A549 (cell line): ENCODE measurements around the gene VPS37D. TPM values are rescaled to one million over a fixed set of nuclear protein-coding genes. Genes with fewer than 3 reads are reported as not detected.

Experiments used
- ATAC-seq, 2 experiments: fragments of 200-7000 bp in 1 of 2; fragments of >200 bp in 1 of 2; cut with Nextera tagmentation in 1 of 2; cut with Tn5 transposase in 1 of 2; 3 replicates each; pipeline versions ENCODE4 v1.8.0 to v1.9.1; 2018 to 2020; ENCODE audit warnings: mild to moderate bottlenecking in 1 of 2, moderate library complexity in 1 of 2
- CTCF ChIA-PET: fragments of 300-600 bp; sonication (Branson Sonifier 250); formaldehyde crosslinking; extraction: SDS; loops from one replicate; lab custom pipeline; 2021; ENCODE audit warnings: antibody characterized with exemption, inconsistent platforms; lab: Yijun Ruan, JAX
- POLR2A ChIA-PET: fragments of 350-600 bp; formaldehyde crosslinking; extraction: SDS; loops from one replicate; lab custom pipeline; 2021; ENCODE audit warnings: antibody characterized with exemption, inconsistent platforms; lab: Yijun Ruan, JAX
- DNase-seq, 2 experiments: peaks; one replicate each; pipeline versions ENCODE4 v3.0.0 to v3.0.0-alpha.2; 2011 to 2016; ENCODE audit warnings: low read depth in 1 of 2, low spot score in 1 of 2
- FAIRE-seq: peaks from 2 replicates; lab custom pipeline; 2011; peaks lifted over from hg19 to GRCh38; lab: Jason Lieb, UNC
- H3K27ac ChIP-seq, 2 experiments: fragments of >200 bp; sonication (Bioruptor Twin); formaldehyde crosslinking; 3 replicates each; pipeline ENCODE4 v1.5.1; 2016 to 2017
- H3K4me1 ChIP-seq: fragments of >200 bp; sonication (Bioruptor Twin); formaldehyde crosslinking; 3 replicates; pipeline ENCODE4 v1.6.1; 2016
- H3K4me2 ChIP-seq: fragments of >200 bp; sonication (Bioruptor Twin); formaldehyde crosslinking; 3 replicates; pipeline ENCODE4 v1.6.1; 2016
- H3K4me3 ChIP-seq: fragments of >200 bp; sonication (Bioruptor Twin); formaldehyde crosslinking; 3 replicates; pipeline ENCODE4 v1.5.1; 2016
- H3K9me3 ChIP-seq: fragments of >200 bp; sonication (Bioruptor Twin); formaldehyde crosslinking; 3 replicates; pipeline ENCODE4 v1.6.1; 2016
- BHLHE40 ChIP-seq: IDR thresholded peaks from 2 replicates; pipeline ENCODE4 v1.6.1; 2012; ENCODE audit warnings: low read depth, low read length, inconsistent platforms
- CBX2 ChIP-seq: fragments of 200-600 bp; sonication (generic); IDR thresholded peaks from 2 replicates; pipeline ENCODE4 v1.6.1; 2016; ENCODE audit warnings: low read depth, mild to moderate bottlenecking, borderline replicate concordance
- CHD2 ChIP-seq: fragments of 150-350 bp; IDR thresholded peaks from 2 replicates; pipeline ENCODE4 v1.6.1; 2014; ENCODE audit warnings: low read length; ENCODE audit not compliant: partially characterized antibody
- CHD4 ChIP-seq: fragments of 200-600 bp; sonication (generic); IDR thresholded peaks from 2 replicates; pipeline ENCODE4 v1.6.1; 2016; ENCODE audit warnings: antibody characterized with exemption, mild to moderate bottlenecking, borderline replicate concordance
- EHMT2 ChIP-seq: fragments of 200-600 bp; sonication (generic); IDR thresholded peaks from 2 replicates; pipeline ENCODE4 v1.6.1; 2016; ENCODE audit warnings: antibody characterized with exemption, low read depth, mild to moderate bottlenecking, moderate library complexity
- EP300 ChIP-seq, 2 experiments: fragments of >200 bp; sonication (Bioruptor Twin); formaldehyde crosslinking; IDR thresholded peaks; 2 replicates in 1 of 2; 3 replicates in 1 of 2; pipeline ENCODE4 v1.6.1; 2016 to 2017
- FOSB ChIP-seq: fragments of 250-450 bp; sonication (Bioruptor Pico); IDR thresholded peaks from 2 replicates; pipeline ENCODE4 v1.5.0; 2020; ENCODE audit warnings: mild to moderate bottlenecking, moderate library complexity
- FOXS1 ChIP-seq: fragments of 250-450 bp; sonication (Bioruptor Pico); IDR thresholded peaks from 2 replicates; pipeline ENCODE4 v1.5.0; 2020; ENCODE audit warnings: mild to moderate bottlenecking, moderate library complexity
- GATA3 ChIP-seq: IDR thresholded peaks from 2 replicates; pipeline ENCODE4 v1.6.1; 2012; ENCODE audit warnings: borderline replicate concordance
- HDAC2 ChIP-seq: fragments of 200-600 bp; sonication (generic); IDR thresholded peaks from 2 replicates; pipeline ENCODE4 v1.6.1; 2016
- JUN ChIP-seq, 2 experiments: fragments of >200 bp; sonication (Bioruptor Twin); formaldehyde crosslinking; IDR thresholded peaks; 2 replicates in 1 of 2; 3 replicates in 1 of 2; pipeline ENCODE4 v1.6.1; 2016 to 2017
- MAFK ChIP-seq: fragments of 450-650 bp; IDR thresholded peaks from 2 replicates; pipeline ENCODE4 v1.6.1; 2014; ENCODE audit not compliant: partially characterized antibody
- MAZ ChIP-seq: fragments of 150-350 bp; IDR thresholded peaks from 2 replicates; pipeline ENCODE4 v1.6.1; 2014; ENCODE audit warnings: antibody characterized with exemption, low read depth, low read length, borderline replicate concordance
- NFE2L2 ChIP-seq: fragments of 150-350 bp; conservative IDR thresholded peaks from 2 replicates; pipeline ENCODE4 v1.6.1; 2014; ENCODE audit warnings: low read length
- NR3C1 ChIP-seq: fragments of >200 bp; sonication (Bioruptor Twin); formaldehyde crosslinking; IDR thresholded peaks from 3 replicates; pipeline ENCODE4 v1.6.1; 2017
- PHF8 ChIP-seq: fragments of 200-600 bp; sonication (generic); IDR thresholded peaks from 2 replicates; pipeline ENCODE4 v1.6.1; 2016; ENCODE audit warnings: low read depth, mild to moderate bottlenecking, antibody characterized with exemption, moderate library complexity, borderline replicate concordance
- POLR2AphosphoS2 ChIP-seq: conservative IDR thresholded peaks from 2 replicates; pipeline ENCODE4 v1.6.1; 2012; ENCODE audit warnings: low read length, improper control_type of control experiment, inconsistent platforms
- RCOR1 ChIP-seq: fragments of 150-350 bp; IDR thresholded peaks from 2 replicates; pipeline ENCODE4 v1.6.1; 2014; ENCODE audit warnings: antibody characterized with exemption, low read length, low read depth
- RNF2 ChIP-seq: fragments of 200-600 bp; sonication (generic); IDR thresholded peaks from 2 replicates; pipeline ENCODE4 v1.6.1; 2016; ENCODE audit warnings: low read depth, mild to moderate bottlenecking, antibody characterized with exemption, moderate library complexity, borderline replicate concordance
- TP53 ChIP-seq: fragments of 250-450 bp; sonication (Bioruptor Pico); IDR thresholded peaks from 2 replicates; pipeline ENCODE4 v1.5.0; 2021; ENCODE audit warnings: mild to moderate bottlenecking, moderate library complexity
- ZC3H11A ChIP-seq: fragments of 450-650 bp; IDR thresholded peaks from 2 replicates; pipeline ENCODE4 v1.6.1; 2014; ENCODE audit warnings: antibody characterized with exemption, mild to moderate bottlenecking
- ZFP36 ChIP-seq: fragments of 450-650 bp; IDR thresholded peaks from 2 replicates; pipeline ENCODE4 v1.6.1; 2014; ENCODE audit warnings: borderline replicate concordance; ENCODE audit not compliant: partially characterized antibody
- ZNF302 ChIP-seq: fragments of 250-450 bp; sonication (Bioruptor Pico); IDR thresholded peaks from 2 replicates; pipeline ENCODE4 v1.9.0; 2021; ENCODE audit warnings: inconsistent platforms, mild to moderate bottlenecking, moderate library complexity
- ZSCAN20 ChIP-seq: fragments of 250-450 bp; sonication (Bioruptor Pico); IDR thresholded peaks from 2 replicates; pipeline ENCODE4 v1.8.0; 2022; ENCODE audit warnings: mild to moderate bottlenecking, moderate library complexity
- WGBS: methylation state at CpG from one replicate; pipeline ENCODE4 v1.1.6; 2017; ENCODE audit errors: missing lambda C conversion rate; 5-methylcytosine and 5-hydroxymethylcytosine counted together
- polyA plus RNA-seq, 4 experiments: library from polyadenylated mRNA; depleted of rRNA in 3 of 4; stranded (reverse); fragments of >200 nt; fragmentation: RNase III in 1 of 4; extraction: RNeasy Plus Mini Kit Qiagen cat#74134 plus additional on column Dnase treatment in 1 of 4; gene quantifications; 2 replicates in 3 of 4; 3 replicates in 1 of 4; pipeline ENCODE4 v1.2.3, GENCODE V29; 2011 to 2017
- TF ChIP-seq, protein P1 (sequence below): fragments of 200-600 bp; sonication (generic); IDR thresholded peaks from 2 replicates; pipeline ENCODE4 v1.6.1; 2016; ENCODE audit warnings: antibody characterized with exemption, mild to moderate bottlenecking, moderate library complexity
- TF ChIP-seq, protein P2 (sequence below): fragments of 450-650 bp; IDR thresholded peaks from 2 replicates; pipeline ENCODE4 v1.6.1; 2014; ENCODE audit warnings: antibody characterized with exemption
- TF ChIP-seq, protein P3 (sequence below): fragments of 250-450 bp; sonication (Bioruptor Pico); IDR thresholded peaks from 2 replicates; pipeline ENCODE4 v1.5.0; 2020; ENCODE audit warnings: low read depth, mild to moderate bottlenecking, moderate library complexity
- TF ChIP-seq, protein P4 (sequence below): IDR thresholded peaks from 2 replicates; pipeline ENCODE4 v1.6.1; 2012

VPS37D gene
- polyA plus RNA-seq, 2 of the 4 experiments (the other 2 are of a cell fraction): 2.6 to 3.3 TPM

DNA sequence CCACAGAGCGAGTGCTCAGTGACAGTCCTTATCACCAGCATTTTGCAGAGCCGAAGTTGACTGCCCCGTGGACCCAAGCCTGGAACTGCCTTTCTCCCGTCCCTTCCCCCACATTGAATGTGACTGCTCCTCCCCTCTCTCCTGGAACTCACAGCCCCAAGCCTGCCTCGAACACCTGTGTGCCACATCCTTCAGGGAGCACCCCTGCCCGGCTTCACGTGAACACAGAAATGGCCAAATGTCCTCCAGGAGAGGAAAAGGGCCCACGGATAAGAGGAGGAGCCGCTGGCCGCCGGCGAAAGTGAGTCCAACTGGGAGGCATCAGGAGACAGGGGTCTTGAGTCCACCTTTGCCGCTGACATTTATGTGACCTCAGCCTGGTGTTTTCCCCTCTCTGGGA is 35.6 kb downstream of the VPS37D start:
- Histone ChIP-seq H3K9me3 (no peaks in the 10 kb centered on the region), H3K4me1 (peaks cover 90% of the 10 kb centered on the region), H3K4me2 (peak overlapping the region; percentile 90), H3K4me3 (peak overlapping the region; percentile 35), H3K27ac (peak overlapping the region; percentile 99 to 100)
- FAIRE-seq (no peak), ATAC-seq (no peak), DNase-seq (no peak)
- no peak for TF ChIP-seq ZSCAN20
- no peak for TF ChIP-seq MAZ
- TF ChIP-seq CHD2: no peak
- TF ChIP-seq, protein P1, sequence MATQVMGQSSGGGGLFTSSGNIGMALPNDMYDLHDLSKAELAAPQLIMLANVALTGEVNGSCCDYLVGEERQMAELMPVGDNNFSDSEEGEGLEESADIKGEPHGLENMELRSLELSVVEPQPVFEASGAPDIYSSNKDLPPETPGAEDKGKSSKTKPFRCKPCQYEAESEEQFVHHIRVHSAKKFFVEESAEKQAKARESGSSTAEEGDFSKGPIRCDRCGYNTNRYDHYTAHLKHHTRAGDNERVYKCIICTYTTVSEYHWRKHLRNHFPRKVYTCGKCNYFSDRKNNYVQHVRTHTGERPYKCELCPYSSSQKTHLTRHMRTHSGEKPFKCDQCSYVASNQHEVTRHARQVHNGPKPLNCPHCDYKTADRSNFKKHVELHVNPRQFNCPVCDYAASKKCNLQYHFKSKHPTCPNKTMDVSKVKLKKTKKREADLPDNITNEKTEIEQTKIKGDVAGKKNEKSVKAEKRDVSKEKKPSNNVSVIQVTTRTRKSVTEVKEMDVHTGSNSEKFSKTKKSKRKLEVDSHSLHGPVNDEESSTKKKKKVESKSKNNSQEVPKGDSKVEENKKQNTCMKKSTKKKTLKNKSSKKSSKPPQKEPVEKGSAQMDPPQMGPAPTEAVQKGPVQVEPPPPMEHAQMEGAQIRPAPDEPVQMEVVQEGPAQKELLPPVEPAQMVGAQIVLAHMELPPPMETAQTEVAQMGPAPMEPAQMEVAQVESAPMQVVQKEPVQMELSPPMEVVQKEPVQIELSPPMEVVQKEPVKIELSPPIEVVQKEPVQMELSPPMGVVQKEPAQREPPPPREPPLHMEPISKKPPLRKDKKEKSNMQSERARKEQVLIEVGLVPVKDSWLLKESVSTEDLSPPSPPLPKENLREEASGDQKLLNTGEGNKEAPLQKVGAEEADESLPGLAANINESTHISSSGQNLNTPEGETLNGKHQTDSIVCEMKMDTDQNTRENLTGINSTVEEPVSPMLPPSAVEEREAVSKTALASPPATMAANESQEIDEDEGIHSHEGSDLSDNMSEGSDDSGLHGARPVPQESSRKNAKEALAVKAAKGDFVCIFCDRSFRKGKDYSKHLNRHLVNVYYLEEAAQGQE: no peak
- TF ChIP-seq ZC3H11A: no peak
- TF ChIP-seq, protein P2, sequence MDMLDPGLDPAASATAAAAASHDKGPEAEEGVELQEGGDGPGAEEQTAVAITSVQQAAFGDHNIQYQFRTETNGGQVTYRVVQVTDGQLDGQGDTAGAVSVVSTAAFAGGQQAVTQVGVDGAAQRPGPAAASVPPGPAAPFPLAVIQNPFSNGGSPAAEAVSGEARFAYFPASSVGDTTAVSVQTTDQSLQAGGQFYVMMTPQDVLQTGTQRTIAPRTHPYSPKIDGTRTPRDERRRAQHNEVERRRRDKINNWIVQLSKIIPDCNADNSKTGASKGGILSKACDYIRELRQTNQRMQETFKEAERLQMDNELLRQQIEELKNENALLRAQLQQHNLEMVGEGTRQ: no peak
- TF ChIP-seq POLR2AphosphoS2: no peak
- no peak for TF ChIP-seq CBX2
- TF ChIP-seq MAFK: no peak
- ChIA-PET CTCF (interaction anchor here (0.8 to 10.0 kb wide), 10 partner anchors 11 to 116 kb away, joined by 3 to 139 read pairs (median 25); partner anchors contain the start of genes STX1A and VPS37D), POLR2A (interaction anchor here (0.9 to 4.5 kb wide), 3 partner anchors 12 to 20 kb away, joined by 5 to 27 read pairs (median 8); partner anchors contain the start of genes BUD23, DNAJC30 and STX1A)
- WGBS: 80% methylated on average over 13 of the region's 13 CpGs

DNA sequence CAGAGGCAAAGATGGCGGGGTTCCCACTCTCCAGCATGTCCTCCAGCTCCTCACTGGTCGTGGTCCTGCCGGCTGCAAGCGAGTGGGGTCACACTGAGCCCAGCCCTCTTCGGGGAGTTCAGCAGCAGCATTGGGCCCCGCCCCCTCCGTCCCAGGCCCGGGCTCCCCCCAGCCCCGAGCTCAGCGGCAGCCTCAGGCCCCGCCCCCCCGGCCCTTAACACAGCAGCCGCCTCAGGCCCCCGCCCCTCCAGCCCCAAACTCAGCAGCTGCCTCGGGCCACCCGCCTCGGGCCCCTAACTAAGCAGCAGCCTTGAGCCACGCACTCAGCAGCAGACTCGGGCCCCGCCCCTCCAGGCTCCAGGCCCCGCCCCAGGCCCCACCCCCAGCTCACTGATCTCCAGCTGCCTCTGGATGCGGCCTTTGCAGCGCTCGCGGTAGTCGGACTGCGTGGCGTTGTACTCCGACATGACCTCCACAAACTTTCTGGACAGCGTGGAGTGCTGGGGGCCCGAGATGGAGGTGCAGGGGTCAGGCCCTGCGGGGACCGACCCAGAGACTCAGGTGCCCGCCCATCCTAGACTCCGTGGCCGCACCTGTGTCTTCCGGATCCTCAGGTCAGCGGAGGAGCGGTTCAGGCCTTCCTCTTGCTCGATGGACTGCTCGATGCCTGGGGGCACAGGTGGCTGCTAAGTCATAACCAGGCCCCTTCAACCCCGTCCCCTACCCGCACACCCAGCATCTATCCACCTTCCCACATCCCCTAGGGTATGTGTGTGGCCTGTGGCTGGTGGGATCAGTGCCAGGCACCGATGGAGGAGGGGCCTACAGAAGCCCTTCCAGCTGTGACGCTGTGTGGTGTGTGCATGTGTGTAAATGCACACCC is 36.4 kb downstream of the VPS37D start:
- Histone ChIP-seq H3K4me3 (peak overlapping the region; percentile 35), H3K4me2 (peak overlapping the region; percentile 90), H3K27ac (peak overlapping the region; percentile 99 to 100), H3K4me1 (peaks cover 94% of the 10 kb centered on the region), H3K9me3 (no peaks in the 10 kb centered on the region)
- FAIRE-seq: no peak
- ATAC-seq: peak; percentile 8 to 30
- WGBS: 21% methylated on average over 10 of the region's 45 CpGs
- TF ChIP-seq POLR2AphosphoS2 (no peak; the same call in 1 of the 2 replicates), HDAC2 (0 out of 2 replicates have a peak, but pooled peaks have one; percentile 11), TP53 (0 out of 2 replicates have a peak, but pooled peaks have one; percentile 17), NFE2L2 (no peak), CHD2 (no peak), GATA3 (no peak), FOXS1 (no peak), ZFP36 (no peak), FOSB (CRISPR knock-in tag) (no peak), RCOR1 (no peak), JUN (IDR thresholded peaks at IDR 0.05) (no peak; a peak in 1 of 5 replicates), ZNF302 (CRISPR knock-in tag) (no peak), RNF2 (peak; percentile 81; the same call in 1 of the 2 replicates), NR3C1 (no peak), PHF8 (no peak), ZSCAN20 (no peak), ZC3H11A (no peak), EP300 (IDR thresholded peaks at IDR 0.05) (no peak), CHD4 (no peak), EHMT2 (no peak), BHLHE40 (no peak)
- TF ChIP-seq, protein P3, sequence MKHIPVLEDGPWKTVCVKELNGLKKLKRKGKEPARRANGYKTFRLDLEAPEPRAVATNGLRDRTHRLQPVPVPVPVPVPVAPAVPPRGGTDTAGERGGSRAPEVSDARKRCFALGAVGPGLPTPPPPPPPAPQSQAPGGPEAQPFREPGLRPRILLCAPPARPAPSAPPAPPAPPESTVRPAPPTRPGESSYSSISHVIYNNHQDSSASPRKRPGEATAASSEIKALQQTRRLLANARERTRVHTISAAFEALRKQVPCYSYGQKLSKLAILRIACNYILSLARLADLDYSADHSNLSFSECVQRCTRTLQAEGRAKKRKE (CRISPR knock-in tag): no peak
- TF ChIP-seq, protein P4, sequence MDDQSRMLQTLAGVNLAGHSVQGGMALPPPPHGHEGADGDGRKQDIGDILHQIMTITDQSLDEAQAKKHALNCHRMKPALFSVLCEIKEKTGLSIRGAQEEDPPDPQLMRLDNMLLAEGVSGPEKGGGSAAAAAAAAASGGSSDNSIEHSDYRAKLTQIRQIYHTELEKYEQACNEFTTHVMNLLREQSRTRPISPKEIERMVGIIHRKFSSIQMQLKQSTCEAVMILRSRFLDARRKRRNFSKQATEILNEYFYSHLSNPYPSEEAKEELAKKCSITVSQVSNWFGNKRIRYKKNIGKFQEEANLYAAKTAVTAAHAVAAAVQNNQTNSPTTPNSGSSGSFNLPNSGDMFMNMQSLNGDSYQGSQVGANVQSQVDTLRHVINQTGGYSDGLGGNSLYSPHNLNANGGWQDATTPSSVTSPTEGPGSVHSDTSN: no peak
- POLR2A ChIA-PET: interaction anchor here (0.8 to 5.0 kb wide), 8 partner anchors 12 to 182 kb away, joined by 4 to 135 read pairs (median 6); partner anchors contain the start of genes BAZ1B, BUD23, DNAJC30 and MLXIPL
- DNase-seq: peak; percentile 74 to 84
- CTCF ChIA-PET: interaction anchor here (0.8 to 10.0 kb wide), 14 partner anchors 7 to 117 kb away, joined by 3 to 105 read pairs (median 8); partner anchors contain the start of genes STX1A and VPS37D
